SK-N-MC (cell line): ENCODE results near the gene CTLA4.

Source experiments
- FOXP2 ChIP-seq: optimal IDR thresholded peaks from 2 replicates; pipeline ENCODE3; 2011; ENCODE audit warnings: mild to moderate bottlenecking, moderate library complexity; ENCODE audit not compliant: insufficient read depth; ENCODE audit errors: extremely low read length, control extremely low read depth
- POLR2AphosphoS5 ChIP-seq: IDR thresholded peaks from 2 replicates; pipeline ENCODE4 v1.6.1; 2012; ENCODE audit warnings: mild to moderate bottlenecking, low read depth, low read length, borderline replicate concordance

DNA sequence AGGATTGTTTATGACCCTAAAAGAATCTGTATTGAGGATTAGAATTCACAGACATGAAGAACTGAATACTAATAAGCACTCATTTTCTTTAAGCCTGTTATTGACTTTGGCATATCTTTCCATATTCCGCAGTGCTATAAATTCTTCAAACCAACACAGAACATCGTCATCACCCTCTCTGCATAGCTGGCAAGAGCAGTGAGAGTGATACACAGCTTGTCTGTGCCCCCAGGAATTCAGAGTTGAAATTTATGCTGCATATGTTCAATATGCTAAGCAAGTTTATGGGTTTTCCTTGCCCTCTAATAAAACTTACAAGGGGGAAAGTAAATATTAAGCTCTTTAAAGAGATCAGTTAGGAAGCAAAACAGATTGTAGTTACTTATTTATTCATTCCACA, 32.7 kb downstream of the CTLA4 start:
- TF ChIP-seq POLR2AphosphoS5 (no peak), FOXP2 (no peak)
